Thyroid gland (tissue), 4 donors: ENCODE measurements around the gene FBXO40. TPM values are rescaled to one million over a fixed set of nuclear protein-coding genes. Genes with fewer than 3 reads are reported as not detected.

Source experiments
- DNase-seq, 2 donors: peaks; one replicate each; pipeline ENCODE4 v3.0.0-alpha.2; 2019
- H3K27ac ChIP-seq, 3 donors: fragments of 200-600 bp; sonication (generic); 1 replicate in 2 of 3; 2 replicates in 1 of 3; pipeline ENCODE4 v1.5.1; 2016 to 2019; ENCODE audit warnings: mild to moderate bottlenecking in 1 of 3, moderate library complexity in 1 of 3
- H3K27me3 ChIP-seq: fragments of 200-600 bp; sonication (generic); one replicate; pipeline ENCODE4 v1.5.1; 2019
- H3K36me3 ChIP-seq, 2 donors: fragments of 200-600 bp; sonication (generic); one replicate each; pipeline ENCODE4 v1.5.1; 2016 to 2019
- H3K4me1 ChIP-seq, 2 donors: fragments of 200-600 bp; sonication (generic); one replicate each; pipeline ENCODE4 v1.5.1; 2017 to 2019
- H3K4me3 ChIP-seq, 3 donors: fragments of 200-600 bp; sonication (generic); replicated peaks in 1 of 3; 1 replicate in 2 of 3; 2 replicates in 1 of 3; pipeline ENCODE4 v1.5.1; 2016; ENCODE audit warnings: mild to moderate bottlenecking in 1 of 3
- H3K9me3 ChIP-seq: fragments of 200-600 bp; sonication (generic); one replicate; pipeline ENCODE4 v1.5.1; 2017
- POLR2A ChIP-seq, 2 donors: fragments of 450-650 bp; IDR thresholded peaks; one replicate each; pipeline ENCODE4 v1.6.1; 2017; ENCODE audit warnings: antibody characterized with exemption in 2 of 2, mild to moderate bottlenecking in 2 of 2, moderate library complexity in 1 of 2
- WGBS, 2 donors: methylation state at CpG; one replicate each; pipeline ENCODE4 v1.1.5; 2017; 5-methylcytosine and 5-hydroxymethylcytosine counted together
- intact Hi-C: fragments of 100-400 bp; cut with DNase I; formaldehyde crosslinking; loops from one replicate; pipeline ENCODE4 v1.15.1; 2023
- small RNA-seq: library from RNA; depleted of rRNA; stranded (forward); fragments of <200 nt; gene quantifications from one replicate; pipeline ENCODE3, GENCODE V24; 2016
- total RNA-seq, 4 donors: library from RNA; depleted of rRNA; stranded (reverse); fragments of >200 nt; gene quantifications; one replicate each; pipeline ENCODE4 v1.2.3, GENCODE V29; 2016
- TF ChIP-seq, protein P1 (sequence below), 6 experiments: fragments of 200-600 bp in 3 of 6; fragments of 450-650 bp in 3 of 6; sonication (generic) in 3 of 6; IDR thresholded peaks; one replicate each; pipeline ENCODE4 v1.5.1; 2016 to 2019; ENCODE audit warnings: antibody characterized with exemption in 6 of 6, mild to moderate bottlenecking in 2 of 6, inconsistent platforms in 1 of 6, moderate library complexity in 1 of 6

Gene FBXO40
- total RNA-seq, 4 donors from 2014 or later: not detected

DNA sequence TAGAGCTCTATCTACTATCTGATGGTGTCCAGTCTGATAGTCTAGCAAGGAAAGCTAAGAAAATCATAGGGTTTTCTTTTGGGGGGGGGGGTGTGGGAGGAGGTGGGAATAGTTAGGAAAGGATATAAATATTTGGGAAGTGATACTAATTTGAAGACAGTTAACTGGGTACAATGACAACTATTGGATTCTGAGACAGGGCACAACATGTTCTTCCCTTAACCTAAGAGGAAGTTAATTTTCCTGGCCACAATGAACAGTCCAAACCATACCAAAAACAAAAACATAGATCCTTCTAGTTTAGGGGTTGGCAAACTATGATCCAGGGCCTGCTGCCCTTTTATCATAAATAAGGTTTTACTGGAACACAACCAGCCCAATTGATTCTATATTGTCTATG, 77.5 kb downstream of the FBXO40 start:
- intact Hi-C loops: no loop called here

DNA sequence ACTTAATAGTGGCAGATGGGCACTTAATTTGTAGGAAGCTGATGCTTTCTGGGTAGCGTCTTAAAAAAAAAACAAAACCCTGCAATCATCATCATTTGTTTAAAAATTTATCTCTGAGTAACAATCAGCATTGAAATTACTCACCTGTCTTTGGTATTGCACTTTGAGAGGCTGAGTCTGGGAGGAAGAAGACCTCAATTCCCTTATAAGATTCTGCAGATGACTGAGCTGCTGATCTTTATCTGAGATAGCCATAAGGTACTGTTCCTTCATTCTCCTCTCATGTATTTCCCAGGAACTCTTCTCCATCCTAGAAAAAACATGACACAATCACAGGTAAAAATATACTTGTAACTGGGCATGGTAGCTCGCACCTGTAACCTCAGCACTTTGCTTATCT, 84.0 kb downstream of the FBXO40 start:
- Histone ChIP-seq H3K36me3 (peaks cover 37 to 58% of the 10 kb centered on the region in 2 donors), H3K4me3 (no peak overlapping the region), H3K4me1 (no peaks in the 10 kb centered on the region), H3K27me3 (no peaks in the 10 kb centered on the region), H3K9me3 (no peaks in the 10 kb centered on the region), H3K27ac (no peak overlapping the region)
- DNase-seq: no peak
- TF ChIP-seq, protein P1, sequence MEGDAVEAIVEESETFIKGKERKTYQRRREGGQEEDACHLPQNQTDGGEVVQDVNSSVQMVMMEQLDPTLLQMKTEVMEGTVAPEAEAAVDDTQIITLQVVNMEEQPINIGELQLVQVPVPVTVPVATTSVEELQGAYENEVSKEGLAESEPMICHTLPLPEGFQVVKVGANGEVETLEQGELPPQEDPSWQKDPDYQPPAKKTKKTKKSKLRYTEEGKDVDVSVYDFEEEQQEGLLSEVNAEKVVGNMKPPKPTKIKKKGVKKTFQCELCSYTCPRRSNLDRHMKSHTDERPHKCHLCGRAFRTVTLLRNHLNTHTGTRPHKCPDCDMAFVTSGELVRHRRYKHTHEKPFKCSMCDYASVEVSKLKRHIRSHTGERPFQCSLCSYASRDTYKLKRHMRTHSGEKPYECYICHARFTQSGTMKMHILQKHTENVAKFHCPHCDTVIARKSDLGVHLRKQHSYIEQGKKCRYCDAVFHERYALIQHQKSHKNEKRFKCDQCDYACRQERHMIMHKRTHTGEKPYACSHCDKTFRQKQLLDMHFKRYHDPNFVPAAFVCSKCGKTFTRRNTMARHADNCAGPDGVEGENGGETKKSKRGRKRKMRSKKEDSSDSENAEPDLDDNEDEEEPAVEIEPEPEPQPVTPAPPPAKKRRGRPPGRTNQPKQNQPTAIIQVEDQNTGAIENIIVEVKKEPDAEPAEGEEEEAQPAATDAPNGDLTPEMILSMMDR (IDR thresholded peaks at IDR 0.05): no peak
- no peak for TF ChIP-seq POLR2A (IDR thresholded peaks at IDR 0.05)
- intact Hi-C loops: no loop called here
- WGBS, 2 donors: 96 to 100% methylated on average over 2 of the region's 2 CpGs

More for the DNA sequence above, 77.5 kb downstream of the FBXO40 start:
- no peak for TF ChIP-seq POLR2A (IDR thresholded peaks at IDR 0.05)
- TF ChIP-seq, protein P1 (IDR thresholded peaks at IDR 0.05): no peak
- Histone ChIP-seq H3K27ac (no peak overlapping the region), H3K9me3 (no peaks in the 10 kb centered on the region), H3K36me3 (peaks cover 55 to 60% of the 10 kb centered on the region in 2 donors), H3K4me1 (no peaks in the 10 kb centered on the region), H3K4me3 (no peak overlapping the region), H3K27me3 (no peaks in the 10 kb centered on the region)
- DNase-seq: no peak

Small RNA genes within 50 kb of the gene (small RNA-seq; reads per million reads assigned to genes)
- gene RNU4-62P: not detected

Other genes starting within 250 kb of the FBXO40 start
- gene POLQ, start 47.4 kb upstream of the FBXO40 start, total RNA-seq: under 1 TPM in 3 of 4 donors, not detected in 1; 0.10 to 0.40 (median 0.17) TPM
- not detected for gene ARGFX, start 25.4 kb upstream of the FBXO40 start, total RNA-seq
- gene HCLS1, start 67.5 kb downstream of the FBXO40 start, total RNA-seq: 10 to 100 TPM; 14.6 to 42.5 (median 19.9) TPM
- gene GOLGB1, start 156.4 kb downstream of the FBXO40 start, total RNA-seq: 100 to 1,000 TPM in 2 of 4 donors, 10 to 100 TPM in 2; 77.8 to 102 (median 97.3) TPM
- gene IQCB1, start 241.7 kb downstream of the FBXO40 start, total RNA-seq: 10 to 100 TPM; 16.3 to 37.9 (median 31.4) TPM
- gene EAF2, start 241.8 kb downstream of the FBXO40 start, total RNA-seq: 1 to 10 TPM; 2.6 to 6.8 (median 4.8) TPM